ENCODE results near the gene AGER. TPM values are rescaled to one million over a fixed set of nuclear protein-coding genes. Genes with fewer than 3 reads are reported as not detected.

AGER gene
- total and polyA plus RNA-seq, 9 of the 15 experiments (the other 6 are each of a cell fraction or from before 2014, with no cell fraction given) = 1.2 to 11.5 (median 4.1) TPM

GRCh38 chr6:32167154-32167760, 16.8 kb downstream of the AGER start (continued):
- no peak; a peak in 1 of 4 replicates for TF ChIP-seq MLX (CRISPR knock-in tag; conservative IDR thresholded peaks at IDR 0.05)
- peak in 1 of 2 experiments; percentile 57; a peak in 1 of 4 replicates for TF ChIP-seq TEAD1 (CRISPR knock-in tag; IDR thresholded peaks at IDR 0.05)
- TF ChIP-seq BRD4 (IDR thresholded peaks at IDR 0.05) = no peak
- TF ChIP-seq ATF6 (CRISPR knock-in tag; IDR thresholded peaks at IDR 0.05) = no peak
- TF ChIP-seq ZNF589 (CRISPR knock-in tag; IDR thresholded peaks at IDR 0.05; ENCODE audit: low read depth) = no peak
- TF ChIP-seq PHB (CRISPR knock-in tag; IDR thresholded peaks at IDR 0.05) = no peak
- TF ChIP-seq ARHGAP35 (IDR thresholded peaks at IDR 0.05; ENCODE audit: partially characterized antibody) = peak; percentile 79
- TF ChIP-seq ZNF133 (CRISPR knock-in tag; IDR thresholded peaks at IDR 0.05) = no peak
- TF ChIP-seq FOXA3 (CRISPR knock-in tag; conservative IDR thresholded peaks at IDR 0.05 in 1 of 2, IDR thresholded peaks at IDR 0.05 in 1 of 2) = peak in 1 of 2 experiments; percentile 67; a peak in 1 of 4 replicates
- TF ChIP-seq PHF8 (IDR thresholded peaks at IDR 0.05; ENCODE audit: borderline replicate concordance, low read length) = no peak
- no peak for TF ChIP-seq ZNF518B (CRISPR knock-in tag; IDR thresholded peaks at IDR 0.05)
- TF ChIP-seq SMARCB1 (IDR thresholded peaks at IDR 0.05; ENCODE audit: insufficient read length, low read depth) = no peak
- no peak for TF ChIP-seq GABPA (tag; conservative IDR thresholded peaks at IDR 0.05; ENCODE audit: low read depth)
- 0 out of 2 replicates have a peak, but pooled peaks have one; percentile 23 for TF ChIP-seq TAF15 (IDR thresholded peaks at IDR 0.05; ENCODE audit: low read depth, low read length)
- TF ChIP-seq CEBPB (tag; IDR thresholded peaks at IDR 0.05) = no peak
- peak; percentile 7 for TF ChIP-seq RBBP5 (IDR thresholded peaks at IDR 0.05; ENCODE audit: borderline replicate concordance, insufficient read depth, low read length, poor library complexity, severe bottlenecking)
- 0 out of 2 replicates have a peak, but pooled peaks have one; percentile 39 for TF ChIP-seq NKRF (IDR thresholded peaks at IDR 0.05; ENCODE audit: borderline replicate concordance)
- no peak for TF ChIP-seq XRCC3 (IDR thresholded peaks at IDR 0.05)
- TF ChIP-seq CAMTA2 (CRISPR knock-in tag; conservative IDR thresholded peaks at IDR 0.05) = 0 out of 2 replicates have a peak, but pooled peaks have one; percentile 17
- no peak for TF ChIP-seq OTX1 (CRISPR knock-in tag; IDR thresholded peaks at IDR 0.05)
